Fibroblast of lung (primary cell): ENCODE results near the gene BPTF. TPM values are rescaled to one million over a fixed set of nuclear protein-coding genes. Genes with fewer than 3 reads are reported as not detected.
"Not testable (repeated sequence)": the region's sequence is repeated elsewhere in the genome, so short reads cannot be mapped to it uniquely, and the experiment has no call there.

Experiments
- DNase-seq, 2 donors: peaks; one replicate each; pipeline versions ENCODE4 v3.0.0 to v3.0.0-alpha.2; 2010; ENCODE audit warnings: low read depth in 2 of 2
- H2AFZ ChIP-seq: 2 replicates; pipeline ENCODE4 v1.5.1; 2012; ENCODE audit warnings: low read length, control low read depth, inconsistent platforms
- H3K27ac ChIP-seq: 2 replicates; pipeline ENCODE4 v1.5.1; 2011; ENCODE audit warnings: low read length, control low read depth; ENCODE audit not compliant: insufficient read depth
- H3K27me3 ChIP-seq: 2 replicates; pipeline ENCODE4 v1.5.1; 2011; ENCODE audit warnings: mild to moderate bottlenecking, low read length; ENCODE audit not compliant: control insufficient read depth, insufficient read depth
- H3K36me3 ChIP-seq: 2 replicates; pipeline ENCODE4 v1.5.1; 2011; ENCODE audit warnings: low read length; ENCODE audit not compliant: control insufficient read depth, insufficient read depth
- H3K4me1 ChIP-seq: 2 replicates; pipeline ENCODE4 v1.5.1; 2011; ENCODE audit warnings: low read length; ENCODE audit not compliant: control insufficient read depth, insufficient read depth; ENCODE audit errors: extremely low read depth
- H3K4me2 ChIP-seq: 2 replicates; pipeline ENCODE4 v1.5.1; 2011; ENCODE audit warnings: low read length, control low read depth; ENCODE audit not compliant: insufficient read depth; ENCODE audit errors: extremely low read depth
- H3K4me3 ChIP-seq, 4 experiments: fragments of 200-600 bp in 1 of 4; sonication (generic) in 1 of 4; replicated peaks in 1 of 4; 2 replicates each; pipeline ENCODE4 v1.5.1; 2011 to 2016; ENCODE audit warnings: low read length in 4 of 4, low read depth in 3 of 4, mild to moderate bottlenecking in 3 of 4, control low read depth in 2 of 4, inconsistent platforms in 1 of 4, mixed read lengths in 1 of 4; ENCODE audit not compliant: insufficient read depth in 1 of 4; ENCODE audit errors: control extremely low read depth in 1 of 4
- H3K79me2 ChIP-seq: 2 replicates; pipeline ENCODE4 v1.5.1; 2012; ENCODE audit warnings: mild to moderate bottlenecking, low read length, inconsistent platforms; ENCODE audit not compliant: control insufficient read depth, insufficient read depth
- H3K9ac ChIP-seq: 2 replicates; pipeline ENCODE4 v1.5.1; 2011; ENCODE audit warnings: mild to moderate bottlenecking, low read length, control low read depth; ENCODE audit not compliant: insufficient read depth
- H3K9me3 ChIP-seq: 2 replicates; pipeline ENCODE4 v1.5.1; 2012; ENCODE audit warnings: low read depth, low read length; ENCODE audit not compliant: control insufficient read depth, insufficient read depth
- H4K20me1 ChIP-seq: 2 replicates; pipeline ENCODE4 v1.5.1; 2011; ENCODE audit warnings: low read length; ENCODE audit not compliant: control insufficient read depth, insufficient read depth; ENCODE audit errors: extremely low read depth
- CTCF ChIP-seq, 2 donors: IDR thresholded peaks in 1 of 2; conservative IDR thresholded peaks in 1 of 2; 1 replicate in 1 of 2; 2 replicates in 1 of 2; pipeline ENCODE4 v1.5.1; 2011 to 2012; ENCODE audit warnings: low read length in 2 of 2, control low read depth in 1 of 2, inconsistent platforms in 1 of 2, low read depth in 1 of 2, mild to moderate bottlenecking in 1 of 2
- EZH2 ChIP-seq: IDR thresholded peaks from 2 replicates; pipeline ENCODE4 v1.5.1; 2012; ENCODE audit warnings: low read length, control low read depth, mild to moderate bottlenecking; ENCODE audit errors: missing control alignments
- polyA plus RNA-seq, 2 donors: library from polyadenylated mRNA; depleted of rRNA in 1 of 2; stranded (reverse) in 1 of 2; unstranded in 1 of 2; fragments of >200 nt; gene quantifications; 2 replicates each; pipeline ENCODE4 v1.2.1, GENCODE V29; 2011 to 2012; ENCODE audit warnings: missing spikeins in 1 of 2
- total RNA-seq: library from RNA; depleted of rRNA; stranded (reverse); fragments of >200 nt; gene quantifications from 2 replicates; pipeline ENCODE4 v1.2.1, GENCODE V29; 2014

BPTF gene
- total and polyA plus RNA-seq, 2 donors (not counting 1 experiment from before 2014, with no cell fraction given), result 35.8 to 38.6 TPM

- Histone ChIP-seq H3K4me1 (no peaks in the 10 kb centered on the region), H3K27ac (no peak overlapping the region), H3K4me3 (no peak overlapping the region), H3K36me3 (no peaks in the 10 kb centered on the region), H2AFZ (no peak overlapping the region), H3K79me2 (peaks cover 64% of the 10 kb centered on the region), H3K9ac (no peak overlapping the region), H4K20me1 (peaks cover 1% of the 10 kb centered on the region), H3K9me3 (no peaks in the 10 kb centered on the region), H3K4me2 (no peak overlapping the region), H3K27me3 (no peaks in the 10 kb centered on the region)
- no peak for DNase-seq
- TF ChIP-seq CTCF (conservative IDR thresholded peaks at IDR 0.05 in 1 of 2, IDR thresholded peaks at IDR 0.05 in 1 of 2; ENCODE audit: low read depth in 1 of 2, low read length in 2 of 2) (no peak), EZH2 (no peak)
Measured at GRCh38 chr17:67841992-67842391, 16.7 kb downstream of the BPTF start.

GRCh38 chr17:67842648-67843047 lies 17.3 kb downstream of the BPTF start:
- no peak overlapping the region for H3K9ac ChIP-seq

GRCh38 chr17:67845374-67845773 lies 20.1 kb downstream of the BPTF start:
- no peak overlapping the region for H3K9ac ChIP-seq
- H3K27me3 ChIP-seq, result no peaks in the 10 kb centered on the region
- H3K4me2 ChIP-seq, result no peak overlapping the region
- no peak overlapping the region for H2AFZ ChIP-seq
- H3K9me3 ChIP-seq, result no peaks in the 10 kb centered on the region
- H4K20me1 ChIP-seq, result peaks cover 1% of the 10 kb centered on the region
- H3K4me3 ChIP-seq, result no peak overlapping the region
- DNase-seq, result no peak
- TF ChIP-seq CTCF (conservative IDR thresholded peaks at IDR 0.05 in 1 of 2, IDR thresholded peaks at IDR 0.05 in 1 of 2; ENCODE audit: low read depth in 1 of 2, low read length in 2 of 2), result no peak
- no peak for TF ChIP-seq EZH2
- H3K4me1 ChIP-seq, result no peaks in the 10 kb centered on the region
- no peaks in the 10 kb centered on the region for H3K36me3 ChIP-seq
- H3K27ac ChIP-seq, result no peak overlapping the region
- peaks cover 52% of the 10 kb centered on the region for H3K79me2 ChIP-seq

More at GRCh38 chr17:67842648-67843047, 17.3 kb downstream of the BPTF start:
- Histone ChIP-seq H3K27me3 (no peaks in the 10 kb centered on the region), H3K4me1 (no peaks in the 10 kb centered on the region), H4K20me1 (peaks cover 1% of the 10 kb centered on the region), H3K4me3 (no peak overlapping the region), H3K4me2 (no peak overlapping the region), H3K9me3 (no peaks in the 10 kb centered on the region), H3K36me3 (no peaks in the 10 kb centered on the region), H3K27ac (no peak overlapping the region), H3K79me2 (peaks cover 59% of the 10 kb centered on the region), H2AFZ (no peak overlapping the region)
- no peak for DNase-seq
- TF ChIP-seq CTCF (conservative IDR thresholded peaks at IDR 0.05 in 1 of 2, IDR thresholded peaks at IDR 0.05 in 1 of 2; ENCODE audit: low read depth in 1 of 2, low read length in 2 of 2), result no peak
- TF ChIP-seq EZH2, result no peak

GRCh38 chr17:67848189-67848588 lies 22.9 kb downstream of the BPTF start:
- not testable (repeated sequence) for H3K9me3 ChIP-seq, H3K27ac ChIP-seq, H4K20me1 ChIP-seq, DNase-seq, H3K4me2 ChIP-seq, H2AFZ ChIP-seq, H3K4me3 ChIP-seq, H3K36me3 ChIP-seq, H3K9ac ChIP-seq, H3K27me3 ChIP-seq, H3K4me1 ChIP-seq
- peaks cover 50% of the 10 kb centered on the region for H3K79me2 ChIP-seq

- not testable (repeated sequence) for DNase-seq, H4K20me1 ChIP-seq, H2AFZ ChIP-seq, H3K27ac ChIP-seq, H3K27me3 ChIP-seq, H3K36me3 ChIP-seq, H3K4me3 ChIP-seq, H3K9ac ChIP-seq, H3K4me1 ChIP-seq, H3K9me3 ChIP-seq, H3K4me2 ChIP-seq
- H3K79me2 ChIP-seq, result peaks cover 52% of the 10 kb centered on the region
Measured at GRCh38 chr17:67848846-67849245, 23.5 kb downstream of the BPTF start.
